Neural cell (in vitro differentiated cells): ENCODE data around the gene STEAP1. TPM values are rescaled to one million over a fixed set of nuclear protein-coding genes. Genes with fewer than 3 reads are reported as not detected.
"Not testable (repeated sequence)": the region's sequence is repeated elsewhere in the genome, so short reads cannot be mapped to it uniquely, and the experiment has no call there.

ENCODE experiments used
- H2AFZ ChIP-seq: fragments of 200-600, 300-800 bp; sonication (generic), shearing (Covaris generic); 2 replicates; pipeline ENCODE4 v1.6.0; 2014; ENCODE audit warnings: low read depth, mild to moderate bottlenecking, antibody characterized with exemption, low read length, moderate library complexity
- H3F3A ChIP-seq: fragments of 200-600 bp; shearing (Covaris generic); 2 replicates; pipeline ENCODE4 v1.6.1; 2016; ENCODE audit warnings: mild to moderate bottlenecking, moderate library complexity, mixed read lengths, antibody characterized with exemption, low read length; ENCODE audit not compliant: insufficient read depth, poor library complexity, severe bottlenecking
- H3K27ac ChIP-seq: fragments of 200-600, 300-800 bp; sonication (generic), shearing (Covaris generic); 2 replicates; pipeline ENCODE4 v1.5.1; 2014; ENCODE audit warnings: mild to moderate bottlenecking, low read length, moderate library complexity
- H3K27me3 ChIP-seq: fragments of 300-800, 200-600 bp; sonication (generic), shearing (Covaris generic); 2 replicates; pipeline ENCODE4 v1.6.0; 2014; ENCODE audit warnings: mild to moderate bottlenecking, low read depth, low read length, moderate library complexity; ENCODE audit not compliant: insufficient read depth
- H3K36me3 ChIP-seq: fragments of 300-800, 200-600 bp; sonication (generic), shearing (Covaris generic); 2 replicates; pipeline ENCODE4 v1.5.1; 2014; ENCODE audit warnings: mild to moderate bottlenecking, antibody characterized with exemption, low read length, moderate library complexity; ENCODE audit not compliant: insufficient read depth
- H3K4me2 ChIP-seq: fragments of 300-800, 200-600 bp; sonication (generic), shearing (Covaris generic); 2 replicates; pipeline ENCODE4 v1.6.0; 2014; ENCODE audit warnings: mild to moderate bottlenecking, low read length
- H3K4me3 ChIP-seq: fragments of 300-800, 200-600 bp; sonication (generic), shearing (Covaris generic); 2 replicates; pipeline ENCODE4 v1.5.1; 2014; ENCODE audit warnings: mild to moderate bottlenecking, low read length, moderate library complexity
- H3K79me2 ChIP-seq: fragments of 200-600 bp; shearing (Covaris generic); replicated peaks from 2 replicates; pipeline ENCODE4 v1.6.0; 2014; ENCODE audit warnings: mild to moderate bottlenecking, low read length, moderate library complexity; ENCODE audit not compliant: insufficient read depth
- H3K9ac ChIP-seq: fragments of 300-800, 200-600 bp; sonication (generic), shearing (Covaris generic); 2 replicates; pipeline ENCODE4 v1.6.1; 2016; ENCODE audit warnings: mild to moderate bottlenecking, low read length, mixed read lengths
- H3K9me2 ChIP-seq: fragments of 200-600 bp; shearing (Covaris generic); 2 replicates; pipeline ENCODE4 v1.6.1; 2016; ENCODE audit warnings: mild to moderate bottlenecking, low read length, mixed read lengths; ENCODE audit not compliant: insufficient read depth
- H3K9me3 ChIP-seq: fragments of 200-600, 300-800 bp; sonication (generic), shearing (Covaris generic); 2 replicates; pipeline ENCODE4 v1.6.1; 2016; ENCODE audit warnings: mild to moderate bottlenecking, mixed run types, low read length, moderate library complexity, mixed read lengths
- H4K20me1 ChIP-seq: fragments of 200-600 bp; shearing (Covaris generic); 2 replicates; pipeline ENCODE4 v1.6.1; 2016; ENCODE audit warnings: mild to moderate bottlenecking, mixed run types; ENCODE audit not compliant: insufficient read depth
- EP300 ChIP-seq: fragments of 450-650 bp; conservative IDR thresholded peaks from 2 replicates; pipeline ENCODE4 v1.6.1; 2014; ENCODE audit warnings: antibody characterized with exemption, mild to moderate bottlenecking, moderate library complexity; ENCODE audit not compliant: poor library complexity, severe bottlenecking
- EZH2 ChIP-seq: fragments of 200-600, 300-800 bp; shearing (Covaris generic), sonication (generic); IDR thresholded peaks from 2 replicates; pipeline ENCODE4 v1.6.1; 2014; ENCODE audit warnings: antibody characterized with exemption, low read length, borderline replicate concordance, mild to moderate bottlenecking; ENCODE audit not compliant: insufficient read depth, poor library complexity, severe bottlenecking
- MXI1 ChIP-seq: fragments of 450-650 bp; conservative IDR thresholded peaks from 2 replicates; pipeline ENCODE4 v1.6.1; 2014; ENCODE audit warnings: antibody characterized with exemption, mild to moderate bottlenecking; ENCODE audit not compliant: poor library complexity, severe bottlenecking
- POLR2AphosphoS5 ChIP-seq: IDR thresholded peaks from 2 replicates; pipeline ENCODE4 v1.6.1; 2012
- RAD21 ChIP-seq: fragments of 450-650 bp; conservative IDR thresholded peaks from 2 replicates; pipeline ENCODE4 v1.6.1; 2014; ENCODE audit warnings: antibody characterized with exemption, mild to moderate bottlenecking, moderate library complexity
- SMC3 ChIP-seq: fragments of 450-650 bp; conservative IDR thresholded peaks from 2 replicates; pipeline ENCODE4 v1.6.1; 2014; ENCODE audit warnings: antibody characterized with exemption, mild to moderate bottlenecking, moderate library complexity; ENCODE audit not compliant: poor library complexity
- TAF1 ChIP-seq: IDR thresholded peaks from 2 replicates; pipeline ENCODE4 v1.6.1; 2012; ENCODE audit warnings: low read depth
- polyA plus RNA-seq: library from polyadenylated mRNA; depleted of rRNA; stranded (reverse); fragments of >200 nt; gene quantifications from 2 replicates; pipeline ENCODE4 v1.2.3, GENCODE V29; 2014
- TF ChIP-seq, protein P1 (sequence below): IDR thresholded peaks from 2 replicates; pipeline ENCODE4 v1.6.1; 2012; ENCODE audit warnings: borderline replicate concordance
- TF ChIP-seq, protein P2 (sequence below): fragments of 450-650 bp; IDR thresholded peaks from 2 replicates; pipeline ENCODE4 v1.5.1; 2014; ENCODE audit warnings: antibody characterized with exemption, mild to moderate bottlenecking, moderate library complexity; ENCODE audit not compliant: poor library complexity, severe bottlenecking

Gene STEAP1
- polyA plus RNA-seq, 1 donor from 2014 or later = not detected

DNA sequence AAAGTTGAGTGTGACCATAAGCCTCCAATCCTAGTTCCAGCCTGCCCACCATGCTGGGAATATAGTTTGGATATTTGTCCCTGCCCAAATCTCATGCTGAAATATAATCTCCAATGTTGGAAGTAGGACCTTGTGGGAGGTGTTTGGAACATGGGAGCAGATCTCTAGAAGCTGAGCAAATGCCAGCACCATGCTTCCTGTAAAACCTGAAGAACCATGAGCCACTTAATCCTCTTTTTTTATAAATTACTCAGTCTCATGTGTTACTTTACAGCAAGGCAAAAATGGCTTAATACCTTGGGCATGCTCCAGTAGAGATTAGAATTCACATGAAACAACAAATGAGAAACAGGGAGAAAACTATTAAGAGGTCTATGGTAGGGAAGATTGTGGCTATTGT is 27.2 kb downstream of the STEAP1 start:
- H3K4me3 ChIP-seq = no peak overlapping the region
- H2AFZ ChIP-seq = no peak overlapping the region
- no peaks in the 10 kb centered on the region for H3K79me2 ChIP-seq
- no peaks in the 10 kb centered on the region for H3K27me3 ChIP-seq
- TF ChIP-seq POLR2AphosphoS5 = no peak
- no peak for TF ChIP-seq SMC3
- no peak for TF ChIP-seq TAF1
- TF ChIP-seq EP300 = no peak
- TF ChIP-seq, protein P1, sequence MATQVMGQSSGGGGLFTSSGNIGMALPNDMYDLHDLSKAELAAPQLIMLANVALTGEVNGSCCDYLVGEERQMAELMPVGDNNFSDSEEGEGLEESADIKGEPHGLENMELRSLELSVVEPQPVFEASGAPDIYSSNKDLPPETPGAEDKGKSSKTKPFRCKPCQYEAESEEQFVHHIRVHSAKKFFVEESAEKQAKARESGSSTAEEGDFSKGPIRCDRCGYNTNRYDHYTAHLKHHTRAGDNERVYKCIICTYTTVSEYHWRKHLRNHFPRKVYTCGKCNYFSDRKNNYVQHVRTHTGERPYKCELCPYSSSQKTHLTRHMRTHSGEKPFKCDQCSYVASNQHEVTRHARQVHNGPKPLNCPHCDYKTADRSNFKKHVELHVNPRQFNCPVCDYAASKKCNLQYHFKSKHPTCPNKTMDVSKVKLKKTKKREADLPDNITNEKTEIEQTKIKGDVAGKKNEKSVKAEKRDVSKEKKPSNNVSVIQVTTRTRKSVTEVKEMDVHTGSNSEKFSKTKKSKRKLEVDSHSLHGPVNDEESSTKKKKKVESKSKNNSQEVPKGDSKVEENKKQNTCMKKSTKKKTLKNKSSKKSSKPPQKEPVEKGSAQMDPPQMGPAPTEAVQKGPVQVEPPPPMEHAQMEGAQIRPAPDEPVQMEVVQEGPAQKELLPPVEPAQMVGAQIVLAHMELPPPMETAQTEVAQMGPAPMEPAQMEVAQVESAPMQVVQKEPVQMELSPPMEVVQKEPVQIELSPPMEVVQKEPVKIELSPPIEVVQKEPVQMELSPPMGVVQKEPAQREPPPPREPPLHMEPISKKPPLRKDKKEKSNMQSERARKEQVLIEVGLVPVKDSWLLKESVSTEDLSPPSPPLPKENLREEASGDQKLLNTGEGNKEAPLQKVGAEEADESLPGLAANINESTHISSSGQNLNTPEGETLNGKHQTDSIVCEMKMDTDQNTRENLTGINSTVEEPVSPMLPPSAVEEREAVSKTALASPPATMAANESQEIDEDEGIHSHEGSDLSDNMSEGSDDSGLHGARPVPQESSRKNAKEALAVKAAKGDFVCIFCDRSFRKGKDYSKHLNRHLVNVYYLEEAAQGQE = no peak
- TF ChIP-seq RAD21 = no peak
- TF ChIP-seq, protein P2, sequence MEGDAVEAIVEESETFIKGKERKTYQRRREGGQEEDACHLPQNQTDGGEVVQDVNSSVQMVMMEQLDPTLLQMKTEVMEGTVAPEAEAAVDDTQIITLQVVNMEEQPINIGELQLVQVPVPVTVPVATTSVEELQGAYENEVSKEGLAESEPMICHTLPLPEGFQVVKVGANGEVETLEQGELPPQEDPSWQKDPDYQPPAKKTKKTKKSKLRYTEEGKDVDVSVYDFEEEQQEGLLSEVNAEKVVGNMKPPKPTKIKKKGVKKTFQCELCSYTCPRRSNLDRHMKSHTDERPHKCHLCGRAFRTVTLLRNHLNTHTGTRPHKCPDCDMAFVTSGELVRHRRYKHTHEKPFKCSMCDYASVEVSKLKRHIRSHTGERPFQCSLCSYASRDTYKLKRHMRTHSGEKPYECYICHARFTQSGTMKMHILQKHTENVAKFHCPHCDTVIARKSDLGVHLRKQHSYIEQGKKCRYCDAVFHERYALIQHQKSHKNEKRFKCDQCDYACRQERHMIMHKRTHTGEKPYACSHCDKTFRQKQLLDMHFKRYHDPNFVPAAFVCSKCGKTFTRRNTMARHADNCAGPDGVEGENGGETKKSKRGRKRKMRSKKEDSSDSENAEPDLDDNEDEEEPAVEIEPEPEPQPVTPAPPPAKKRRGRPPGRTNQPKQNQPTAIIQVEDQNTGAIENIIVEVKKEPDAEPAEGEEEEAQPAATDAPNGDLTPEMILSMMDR = no peak
- no peak for TF ChIP-seq MXI1
- TF ChIP-seq EZH2 = no peak
- no peaks in the 10 kb centered on the region for H3F3A ChIP-seq
- H3K4me2 ChIP-seq = no peak overlapping the region
- no peak overlapping the region for H3K9ac ChIP-seq
- H3K27ac ChIP-seq = no peak overlapping the region
- H3K9me3 ChIP-seq = no peaks in the 10 kb centered on the region
- no peaks in the 10 kb centered on the region for H3K36me3 ChIP-seq
- H4K20me1 ChIP-seq = no peaks in the 10 kb centered on the region
- H3K9me2 ChIP-seq = no peaks in the 10 kb centered on the region

DNA sequence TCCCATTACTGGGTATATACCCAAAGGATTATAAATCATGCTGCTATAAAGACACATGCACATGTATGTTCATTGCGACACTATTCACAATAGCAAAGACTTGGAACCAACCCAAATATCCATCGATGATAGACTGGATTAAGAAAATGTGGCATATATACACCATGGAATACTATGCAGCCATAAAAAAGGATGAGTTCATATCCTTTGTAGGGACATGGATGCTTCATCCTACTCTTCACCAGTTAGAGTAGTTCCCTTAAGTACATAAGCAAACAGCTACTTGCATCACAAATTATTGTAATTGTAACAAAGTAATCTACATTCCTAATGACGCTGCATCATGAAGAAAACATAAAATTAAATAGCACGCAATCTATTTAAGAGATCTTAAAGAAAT is 32.0 kb downstream of the STEAP1 start:
- not testable (repeated sequence) for H4K20me1 ChIP-seq, H3K9ac ChIP-seq, H3K9me2 ChIP-seq, H3K27me3 ChIP-seq, H2AFZ ChIP-seq, H3K9me3 ChIP-seq, H3F3A ChIP-seq, H3K4me3 ChIP-seq, H3K27ac ChIP-seq, H3K36me3 ChIP-seq, H3K79me2 ChIP-seq, H3K4me2 ChIP-seq

DNA sequence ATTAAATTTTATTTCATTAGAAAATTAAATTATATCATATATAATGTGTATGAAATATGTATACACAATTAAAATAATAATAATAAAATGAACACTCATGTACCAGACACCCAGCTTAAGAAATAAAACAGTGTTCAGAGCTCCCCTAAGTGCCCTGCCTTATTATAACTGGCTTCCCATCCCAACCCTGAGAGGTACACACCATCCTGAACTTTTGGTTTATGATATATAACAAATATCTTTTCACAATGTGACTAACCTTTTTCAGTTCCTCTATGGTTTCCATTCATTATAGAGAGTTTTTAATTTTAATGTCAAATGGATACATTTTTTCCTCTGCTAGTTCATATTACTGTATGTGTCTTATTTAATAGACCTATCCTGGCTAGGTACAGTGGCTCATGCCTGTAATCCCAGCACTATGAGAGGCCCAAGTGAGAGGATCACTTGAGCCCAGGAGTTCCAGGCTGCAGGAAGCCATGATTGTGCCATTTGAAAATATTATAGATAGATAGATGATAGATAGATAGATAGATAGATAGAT is 33.3 kb downstream of the STEAP1 start:
- Histone ChIP-seq H2AFZ (no peak overlapping the region), H3F3A (no peaks in the 10 kb centered on the region), H3K4me3 (no peak overlapping the region), H3K27me3 (no peaks in the 10 kb centered on the region), H4K20me1 (no peaks in the 10 kb centered on the region), H3K9ac (no peak overlapping the region), H3K9me2 (no peaks in the 10 kb centered on the region), H3K9me3 (no peaks in the 10 kb centered on the region), H3K27ac (no peak overlapping the region), H3K36me3 (no peaks in the 10 kb centered on the region), H3K4me2 (no peak overlapping the region), H3K79me2 (no peaks in the 10 kb centered on the region)
- TF ChIP-seq TAF1 (no peak), POLR2AphosphoS5 (no peak), SMC3 (no peak), MXI1 (no peak)
